ENCODE data around the gene PTPRF.

GRCh38 chr1:43619314-43619790 lies 88.7 kb downstream of the PTPRF start:
- TF ChIP-seq CTCF (conservative IDR thresholded peaks at IDR 0.05 in 1 of 2, IDR thresholded peaks at IDR 0.05 in 1 of 2; ENCODE audit: extremely low read depth in 1 of 2, insufficient read depth in 1 of 2, low read depth in 1 of 2, low read length in 2 of 2) = no peak
- no peak for TF ChIP-seq EZH2 (IDR thresholded peaks at IDR 0.05; ENCODE audit: borderline replicate concordance, low read length)

All from mammary epithelial cell (primary cell).